GM19239 (cell line): ENCODE measurements around the gene TNRC6B.

Experiments used
- DNase-seq: peaks from one replicate; pipeline ENCODE4 v3.0.0; 2011; ENCODE audit warnings: low spot score; ENCODE audit not compliant: insufficient read length
- FAIRE-seq: peaks from 2 replicates; lab custom pipeline; 2011; peaks lifted over from hg19 to GRCh38; lab: Jason Lieb, UNC

Gene TNRC6B

DNA sequence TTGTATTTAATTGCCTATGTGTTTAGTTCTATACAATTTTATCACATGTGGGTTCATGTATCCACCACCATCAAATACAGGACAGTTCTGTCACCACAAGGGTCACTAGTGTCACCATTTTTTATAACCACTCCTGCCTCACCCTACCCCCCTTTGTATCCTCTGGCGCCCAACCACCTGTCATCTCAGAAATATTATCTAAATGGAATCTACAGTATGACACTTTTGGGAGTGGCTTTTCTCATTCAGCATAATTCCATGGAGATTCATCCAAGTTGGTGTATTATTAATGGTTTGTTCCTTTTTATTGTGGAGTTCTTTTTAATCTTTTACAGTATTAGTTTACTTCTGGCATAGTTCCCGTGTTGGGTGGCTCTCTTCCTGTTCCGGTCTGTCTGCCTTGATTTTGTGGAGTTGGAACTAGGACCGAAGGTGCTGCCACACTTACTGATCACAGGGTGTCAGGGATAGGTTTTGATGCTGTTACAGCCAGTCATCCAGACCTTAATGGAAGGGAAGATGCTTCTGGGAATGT lies 58.5 kb downstream of the TNRC6B start:
- no peak for DNase-seq
- no peak for FAIRE-seq

GRCh38 chr22:40237241-40237640 lies 59.5 kb downstream of the TNRC6B start:
- DNase-seq = peak; percentile 31
- FAIRE-seq = peak; percentile 90

DNA sequence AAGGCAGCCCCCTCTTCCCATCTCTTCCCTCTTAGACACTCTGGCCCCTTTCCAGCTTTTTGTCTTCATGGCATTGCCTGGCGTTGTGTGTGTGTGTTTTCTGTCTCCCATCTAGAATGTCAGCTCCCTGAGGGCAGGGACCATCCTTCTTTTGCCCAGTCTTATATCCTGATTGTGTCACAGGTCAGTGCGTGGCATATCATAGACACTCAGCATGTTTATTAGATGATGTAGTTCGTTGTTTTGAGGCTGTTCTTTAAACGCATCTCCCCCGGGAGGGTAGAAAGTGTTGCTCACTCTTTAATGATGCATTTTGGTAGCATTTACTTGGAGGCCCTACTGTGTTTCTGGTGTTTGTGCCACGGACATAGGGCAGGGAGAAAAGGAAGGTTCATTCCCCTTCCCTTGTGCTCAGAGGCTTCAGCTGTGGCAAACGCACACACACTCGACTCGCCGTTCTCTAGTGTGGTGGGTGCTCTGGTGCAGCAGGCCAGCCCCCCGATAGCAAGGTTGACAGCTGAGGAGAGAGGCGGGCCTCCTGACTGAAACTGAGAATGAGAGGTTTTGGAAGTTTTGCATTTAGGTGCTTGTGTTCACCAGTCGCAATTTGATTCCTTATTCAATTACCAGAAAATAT lies 60.2 kb downstream of the TNRC6B start:
- DNase-seq (no peak), FAIRE-seq (peak; percentile 80)

DNA sequence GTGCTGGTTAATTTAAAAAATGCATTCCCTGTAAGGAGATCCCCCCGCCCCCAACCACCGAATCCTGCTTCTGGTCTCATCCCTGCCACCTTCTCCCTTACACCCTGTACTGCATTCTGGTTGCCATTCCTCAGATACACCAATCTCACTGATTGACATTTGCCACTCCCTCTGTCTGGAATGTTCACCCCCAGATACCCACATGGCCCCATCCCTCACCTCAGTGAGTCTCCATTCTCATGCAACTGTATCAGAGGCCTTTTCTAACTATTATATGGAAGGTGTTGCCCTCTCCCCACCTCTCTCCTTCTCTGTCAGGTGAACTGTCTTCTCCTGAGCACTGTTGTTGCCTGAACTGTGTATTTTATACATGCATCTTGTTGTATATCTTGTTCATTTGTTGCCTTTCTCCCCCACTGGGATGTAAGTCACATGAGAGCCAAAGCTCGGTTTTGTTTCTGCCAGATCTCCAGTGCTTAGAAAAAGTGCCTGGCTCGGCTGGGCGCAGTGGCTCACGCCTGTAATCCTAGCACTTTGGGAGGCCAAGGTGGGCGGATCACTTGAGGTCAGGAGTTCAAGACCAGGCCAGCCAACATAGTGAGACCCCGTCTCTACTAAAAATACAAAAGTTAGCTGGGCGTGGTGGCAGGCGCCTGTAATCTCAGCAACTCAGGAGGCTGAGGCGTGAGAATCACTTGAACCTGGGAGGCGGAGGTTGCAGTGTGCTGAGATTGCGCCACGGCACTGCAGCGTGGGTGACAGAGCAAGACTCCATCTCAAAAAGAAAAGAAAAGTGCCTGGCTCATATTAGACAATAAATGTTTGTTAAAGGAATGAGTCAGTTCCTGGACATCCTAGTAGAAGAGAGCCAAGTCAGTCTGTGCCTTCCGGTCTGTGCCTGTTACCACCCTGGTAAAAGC lies 61.0 kb downstream of the TNRC6B start:
- no peak for DNase-seq
- no peak for FAIRE-seq

GRCh38 chr22:40239345-40239683 lies 61.6 kb downstream of the TNRC6B start:
- no peak for DNase-seq
- FAIRE-seq = no peak

GRCh38 chr22:40240160-40240559 lies 62.4 kb downstream of the TNRC6B start:
- DNase-seq = no peak

GRCh38 chr22:40240686-40241085 lies 63.0 kb downstream of the TNRC6B start:
- no peak for FAIRE-seq

More at GRCh38 chr22:40240160-40240559, 62.4 kb downstream of the TNRC6B start:
- FAIRE-seq = no peak

GRCh38 chr22:40241200-40241763 lies 63.6 kb downstream of the TNRC6B start:
- DNase-seq = no peak
- no peak for FAIRE-seq

More at GRCh38 chr22:40240686-40241085, 63.0 kb downstream of the TNRC6B start:
- DNase-seq = no peak

DNA sequence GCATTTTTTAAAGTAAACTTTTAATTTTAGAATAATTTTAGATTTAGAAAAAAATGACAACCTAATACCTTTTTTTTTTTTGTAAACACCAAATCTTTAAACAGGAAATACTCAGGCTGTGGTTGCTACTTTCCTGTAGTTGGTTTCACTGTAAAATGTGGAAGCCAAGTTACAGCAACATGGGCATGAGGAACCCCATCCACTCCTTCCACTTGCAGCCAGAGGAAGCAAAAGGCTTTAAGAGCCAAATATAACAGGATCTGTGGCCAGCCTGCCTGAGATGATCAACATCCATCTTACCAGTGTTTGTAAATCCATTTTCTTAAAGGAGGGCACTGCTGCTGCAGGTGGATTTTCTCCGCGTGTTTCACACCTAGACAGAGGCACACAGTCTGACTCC lies 66.2 kb downstream of the TNRC6B start:
- FAIRE-seq (no peak), DNase-seq (no peak)

- FAIRE-seq (no peak), DNase-seq (no peak)
These were observed 66.9 kb downstream of the TNRC6B start for GRCh38 chr22:40244586-40244985.

- DNase-seq (no peak), FAIRE-seq (no peak)
These were observed 70.3 kb downstream of the TNRC6B start for GRCh38 chr22:40247976-40248375.

- no peak for DNase-seq
- FAIRE-seq = no peak
These were observed 71.6 kb downstream of the TNRC6B start for GRCh38 chr22:40249286-40249685.

GRCh38 chr22:40250608-40251007 lies 72.9 kb downstream of the TNRC6B start:
- DNase-seq = no peak
- FAIRE-seq = peak; percentile 49

GRCh38 chr22:40251106-40251505 lies 73.4 kb downstream of the TNRC6B start:
- DNase-seq (no peak), FAIRE-seq (peak; percentile 71)

DNA sequence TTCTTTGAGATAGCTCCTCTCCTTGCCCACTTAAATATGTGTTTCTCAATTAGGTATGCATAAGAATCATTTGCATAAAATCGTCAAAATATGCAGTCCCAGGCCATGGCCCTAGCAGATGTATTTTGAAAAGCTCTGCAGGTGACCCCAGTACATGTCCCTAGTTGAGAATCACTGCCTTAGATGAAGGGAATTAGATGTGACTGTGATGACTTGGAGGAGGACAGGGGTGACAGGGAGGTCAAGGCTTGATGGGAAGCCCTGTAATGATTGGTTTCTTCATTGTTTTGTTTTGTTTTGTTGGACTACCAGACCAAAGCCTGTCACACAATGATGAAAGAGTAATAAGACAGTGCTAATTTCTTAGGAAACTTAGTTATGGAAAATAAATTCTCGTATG lies 74.4 kb downstream of the TNRC6B start:
- FAIRE-seq = peak; percentile 59
- no peak for DNase-seq

DNA sequence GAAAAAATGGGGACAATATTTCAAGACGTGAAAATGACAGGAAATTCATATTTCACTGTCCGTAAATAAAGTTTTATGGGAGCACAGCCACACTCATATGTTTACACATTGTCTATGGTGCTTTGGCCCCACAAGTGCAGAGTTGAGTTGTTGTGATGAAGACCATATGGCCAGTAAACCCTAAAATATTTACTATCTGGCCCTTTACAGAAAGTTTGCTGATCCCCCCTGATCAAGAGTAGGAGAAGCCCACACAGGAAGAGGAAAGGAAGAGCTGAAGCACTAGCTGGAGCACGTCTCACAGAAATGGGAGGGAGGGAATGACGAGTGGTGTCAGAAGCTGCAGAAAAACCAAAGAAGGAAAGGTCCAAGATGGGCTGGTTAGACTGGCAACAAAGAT lies 78.8 kb downstream of the TNRC6B start:
- no peak for DNase-seq
- no peak for FAIRE-seq

GRCh38 chr22:40258017-40258416 lies 80.3 kb downstream of the TNRC6B start:
- no peak for FAIRE-seq

GRCh38 chr22:40258501-40258915 lies 80.8 kb downstream of the TNRC6B start:
- DNase-seq = no peak
- FAIRE-seq = no peak

More at GRCh38 chr22:40258017-40258416, 80.3 kb downstream of the TNRC6B start:
- no peak for DNase-seq

DNA sequence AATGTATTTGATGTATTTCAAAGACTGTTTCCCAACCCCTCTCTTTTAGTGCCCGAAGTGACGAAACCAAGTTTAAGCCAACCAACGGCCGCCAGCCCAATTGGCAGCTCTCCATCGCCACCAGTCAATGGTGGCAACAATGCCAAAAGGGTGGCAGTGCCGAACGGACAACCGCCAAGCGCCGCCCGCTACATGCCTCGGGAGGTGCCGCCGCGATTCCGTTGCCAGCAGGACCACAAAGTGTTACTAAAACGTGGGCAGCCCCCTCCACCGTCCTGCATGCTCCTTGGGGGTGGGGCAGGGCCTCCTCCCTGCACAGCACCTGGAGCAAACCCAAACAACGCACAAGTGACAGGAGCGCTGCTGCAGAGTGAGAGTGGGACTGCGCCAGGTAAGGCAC lies 84.1 kb downstream of the TNRC6B start:
- FAIRE-seq = no peak

DNA sequence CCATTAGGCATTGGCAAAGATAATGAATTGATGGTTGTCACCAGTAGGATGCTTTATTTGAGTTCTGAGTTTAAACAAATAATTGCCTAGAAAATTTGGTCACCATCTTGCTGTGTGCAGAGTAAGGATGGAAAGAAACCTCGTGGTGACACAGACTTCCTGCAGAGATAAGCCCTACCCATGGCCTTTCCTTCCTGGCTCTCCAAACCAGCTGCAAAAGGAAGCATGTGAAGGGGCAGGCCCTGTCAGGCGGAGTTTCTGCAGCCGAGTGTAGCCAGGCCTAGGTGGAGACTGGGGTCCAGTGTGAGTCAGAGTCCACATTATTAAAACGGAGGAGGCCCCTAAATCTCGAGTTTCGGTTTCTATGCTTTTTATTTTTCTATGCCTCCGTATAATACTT lies 85.5 kb downstream of the TNRC6B start:
- FAIRE-seq (peak; percentile 47), DNase-seq (no peak)

More for the DNA sequence above, 84.1 kb downstream of the TNRC6B start:
- DNase-seq = no peak

GRCh38 chr22:40265783-40266182 lies 88.1 kb downstream of the TNRC6B start:
- no peak for DNase-seq
- FAIRE-seq = no peak
